NCI-H748 treated with DMSO at 0.1 percent for 48 hours (cell line): ENCODE results near the gene ATXN1.
"Not testable (repeated sequence)": the region's sequence is repeated elsewhere in the genome, so short reads cannot be mapped to it uniquely, and the experiment has no call there.

Experiments used
- DNase-seq: peaks from one replicate; lab custom pipeline; 2025; lab: John Stamatoyannopoulos, UW

The ATXN1 gene

GRCh38 chr6:16412982-16413381, 348.3 kb downstream of the ATXN1 start:
- no peak for DNase-seq

GRCh38 chr6:16412171-16412570, 349.1 kb downstream of the ATXN1 start:
- DNase-seq: no peak

GRCh38 chr6:16409531-16410441, 351.5 kb downstream of the ATXN1 start:
- peak; percentile 39 for DNase-seq

- no peak for DNase-seq
These were observed 352.5 kb downstream of the ATXN1 start for GRCh38 chr6:16408766-16409165.

DNA sequence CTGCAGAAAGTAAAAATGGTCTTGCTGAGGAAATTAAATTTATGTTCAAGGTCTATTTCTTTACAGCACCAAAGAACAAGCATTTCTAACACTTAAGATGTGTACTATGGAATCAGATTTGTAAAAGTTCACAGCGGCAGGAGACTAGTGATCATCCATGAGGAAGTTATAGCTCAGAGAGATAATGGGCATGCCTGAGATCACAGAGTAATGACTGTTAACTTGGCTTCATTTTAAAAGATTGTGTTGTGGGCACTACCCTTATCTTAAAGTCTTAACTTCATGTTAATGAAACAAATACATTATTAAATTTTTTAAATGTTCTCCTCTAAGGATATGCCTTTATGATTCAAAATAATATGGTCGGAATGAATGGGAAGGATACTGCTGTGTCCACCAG, 354.3 kb downstream of the ATXN1 start:
- DNase-seq: no peak

- DNase-seq: not testable (repeated sequence)
These were observed 354.7 kb downstream of the ATXN1 start for GRCh38 chr6:16406538-16406937.

- DNase-seq: no peak
These were observed 355.9 kb downstream of the ATXN1 start for GRCh38 chr6:16405375-16405774.

- no peak for DNase-seq
These were observed 356.8 kb downstream of the ATXN1 start for GRCh38 chr6:16404456-16404855.

- DNase-seq: no peak
These were observed 357.4 kb downstream of the ATXN1 start for GRCh38 chr6:16403831-16404230.

DNA sequence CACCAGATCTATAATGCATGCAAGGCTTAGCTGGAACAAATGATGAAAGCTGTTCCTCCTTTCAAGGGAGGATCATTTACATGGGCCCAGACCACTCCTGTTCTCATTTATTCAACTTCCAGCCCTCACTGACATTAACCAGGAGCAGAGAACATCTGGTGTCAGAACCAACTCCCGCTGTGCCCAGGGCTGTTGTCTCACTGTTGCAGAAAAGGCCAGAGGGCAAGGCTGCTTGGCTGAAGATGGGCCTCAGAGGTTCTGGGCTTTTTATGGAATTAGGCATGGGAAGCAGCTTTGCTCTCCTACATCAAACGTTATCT, 358.7 kb downstream of the ATXN1 start:
- DNase-seq: no peak

- DNase-seq: no peak
These were observed 361.0 kb downstream of the ATXN1 start for GRCh38 chr6:16400248-16400760.

GRCh38 chr6:16399695-16400094, 361.6 kb downstream of the ATXN1 start:
- DNase-seq: no peak

DNA sequence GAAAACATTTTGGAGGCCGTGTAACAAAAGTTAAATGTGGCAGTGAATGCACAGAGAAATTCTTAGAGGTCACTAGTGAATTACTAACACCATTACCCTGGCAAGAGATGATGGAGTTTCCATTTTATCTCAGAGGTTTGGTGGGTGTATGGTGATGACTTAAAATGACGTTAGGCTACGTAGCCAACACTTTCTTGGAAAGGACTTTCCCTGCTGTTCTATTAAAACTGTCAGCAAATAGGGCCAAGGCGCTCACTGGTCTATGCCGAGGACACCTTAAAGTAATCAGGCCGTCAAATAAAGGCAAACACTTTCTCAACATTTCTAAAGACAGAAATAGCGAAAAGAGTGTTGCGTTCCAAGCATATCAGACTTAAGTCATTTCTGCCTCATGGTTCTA, 362.1 kb downstream of the ATXN1 start:
- no peak for DNase-seq

DNA sequence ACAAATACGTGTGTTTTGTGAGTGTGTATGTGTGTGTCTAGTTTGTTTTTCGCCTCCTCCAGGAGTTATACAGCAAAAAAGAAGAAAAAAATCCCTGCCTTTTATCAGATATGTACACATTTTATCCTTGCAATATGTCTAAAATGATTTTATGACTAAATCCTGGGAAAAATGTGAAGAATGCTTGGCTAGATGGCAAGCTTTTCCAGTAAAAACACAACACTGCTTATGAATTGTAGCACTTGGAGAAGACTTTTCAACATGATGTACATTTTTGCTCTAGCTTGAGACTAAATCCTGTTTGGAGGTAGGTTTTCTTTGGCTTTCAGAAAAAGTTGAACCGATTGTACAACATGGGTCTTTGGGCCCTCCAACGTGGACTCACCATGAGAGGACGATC, 362.7 kb downstream of the ATXN1 start:
- no peak for DNase-seq

DNA sequence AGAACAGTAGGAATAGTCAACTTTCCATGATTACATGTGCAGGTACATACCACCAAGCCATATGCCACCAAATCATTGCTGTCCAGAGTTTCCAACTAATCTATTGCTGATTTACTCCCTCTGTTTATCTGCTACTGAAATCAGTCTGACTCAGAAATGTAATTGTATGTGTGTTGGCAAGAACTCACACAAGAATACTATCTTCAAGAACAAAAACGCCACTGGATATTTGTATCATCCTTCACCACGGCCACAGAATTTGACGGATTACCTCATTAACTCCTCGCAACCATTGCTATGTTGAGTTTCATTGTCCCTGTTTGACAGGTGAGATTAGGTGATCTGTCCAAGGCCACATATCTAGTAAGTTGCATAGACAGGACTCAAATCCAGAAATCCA, 363.6 kb downstream of the ATXN1 start:
- no peak for DNase-seq

DNA sequence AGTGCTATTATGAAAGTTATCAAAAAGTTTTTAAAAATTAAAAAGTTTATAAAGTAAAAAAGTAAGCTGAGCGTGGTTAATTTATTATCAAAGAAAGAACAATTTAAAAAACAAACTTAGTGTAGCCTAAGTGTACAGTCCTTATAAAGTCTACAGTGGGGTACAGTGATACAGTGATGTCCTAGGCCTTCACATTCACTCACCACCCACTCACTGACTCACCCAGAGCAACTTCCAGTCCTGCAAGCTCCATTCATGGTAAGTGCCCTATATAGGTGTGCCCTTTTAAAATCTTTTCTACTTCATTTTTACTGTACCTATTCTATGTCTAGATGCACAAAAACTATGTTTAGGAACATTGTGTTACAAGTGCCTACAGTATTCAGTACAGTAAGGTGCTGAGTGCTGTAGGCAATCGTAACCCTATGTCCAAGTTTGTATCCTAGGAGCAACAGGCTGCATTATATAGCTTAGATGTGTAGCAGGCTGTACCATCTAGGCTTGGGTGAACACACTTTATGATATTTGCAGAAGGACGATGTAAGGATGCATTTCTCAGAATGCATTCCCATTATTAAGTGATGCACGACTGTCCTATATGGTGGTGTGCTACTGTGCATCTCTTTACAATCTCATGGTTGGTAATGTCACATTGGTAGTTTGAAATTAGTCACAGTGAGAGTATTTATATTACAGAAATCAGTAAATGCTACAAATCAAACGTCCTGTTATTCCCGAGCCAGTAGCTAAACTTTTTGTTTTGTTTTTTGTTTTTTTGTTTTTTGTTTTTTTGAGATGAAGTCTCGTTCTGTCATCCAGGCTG, 364.6 kb downstream of the ATXN1 start:
- no peak for DNase-seq

- DNase-seq: no peak
These were observed 366.6 kb downstream of the ATXN1 start for GRCh38 chr6:16394632-16395031.

DNA sequence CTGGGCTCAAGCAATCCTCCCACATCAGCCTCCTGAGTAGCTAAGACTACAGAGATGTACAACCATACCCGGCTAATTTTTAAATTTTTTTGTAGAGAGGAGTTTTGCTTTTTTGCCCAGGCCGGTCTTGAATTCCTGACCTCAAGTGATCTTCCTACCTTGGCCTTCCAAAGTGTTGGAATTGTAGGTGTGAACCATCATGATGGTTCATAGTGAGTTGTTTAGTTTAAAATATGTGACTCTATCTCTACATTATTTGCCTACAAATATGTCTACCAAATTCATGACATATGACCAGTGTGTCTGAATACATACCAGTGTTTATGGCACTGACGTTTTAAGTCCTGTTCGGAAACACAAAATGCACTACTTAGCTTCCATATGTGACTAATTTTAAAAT, 367.9 kb downstream of the ATXN1 start:
- no peak for DNase-seq

GRCh38 chr6:16392010-16392409, 369.2 kb downstream of the ATXN1 start:
- no peak for DNase-seq

DNA sequence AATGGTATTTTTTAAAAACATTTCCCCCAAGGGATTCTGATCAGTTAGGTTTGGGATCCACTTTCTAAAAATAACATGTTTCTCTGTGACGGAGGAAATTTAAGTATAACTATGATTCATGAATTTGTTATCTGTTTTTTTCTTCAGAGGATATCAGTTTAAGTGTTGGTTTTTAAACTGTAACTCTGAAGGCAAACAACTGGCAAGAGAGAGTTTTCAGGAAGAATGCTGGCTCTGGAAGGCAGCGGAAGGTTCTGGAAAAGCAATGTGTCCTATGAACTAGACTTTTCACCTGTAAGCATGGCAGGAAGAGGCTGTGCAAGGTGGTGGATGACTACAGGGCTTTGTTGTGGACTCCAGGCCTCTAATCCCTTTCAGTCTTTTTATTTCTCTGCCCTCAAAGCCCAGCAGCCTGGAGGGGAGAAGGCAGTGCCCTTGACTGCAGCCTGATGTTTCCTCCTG, 369.8 kb downstream of the ATXN1 start:
- no peak for DNase-seq

DNA sequence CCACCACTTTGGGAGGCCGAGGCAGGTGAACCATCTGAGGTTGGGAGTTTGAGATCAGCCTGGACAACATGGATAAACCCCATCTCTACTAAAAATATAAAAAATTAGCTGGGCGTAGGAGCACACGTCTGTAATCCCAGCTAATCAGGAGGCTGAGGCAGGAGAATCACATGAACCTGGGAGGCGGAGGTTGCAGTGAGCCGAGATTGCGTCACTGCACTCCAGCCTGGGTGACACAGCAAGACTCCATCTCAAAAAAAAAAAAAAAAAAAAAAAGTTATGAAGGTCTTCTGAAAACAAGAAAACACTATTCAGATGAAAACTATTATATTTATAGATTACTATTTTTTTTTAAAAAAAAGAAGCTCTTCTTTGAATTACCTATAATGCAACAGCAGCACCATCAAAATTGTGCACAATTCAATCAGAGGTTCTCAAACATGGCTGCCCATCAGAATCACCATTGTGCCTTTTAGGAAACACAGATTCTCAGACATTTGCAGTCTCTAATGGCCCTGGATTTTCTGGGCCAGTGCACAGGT, 370.3 kb downstream of the ATXN1 start:
- DNase-seq: not testable (repeated sequence)

GRCh38 chr6:16389642-16390041, 371.6 kb downstream of the ATXN1 start:
- no peak for DNase-seq

- no peak for DNase-seq
These were observed 372.8 kb downstream of the ATXN1 start for GRCh38 chr6:16388488-16388887.
